GM18858 (cell line): ENCODE data around the gene MVK.

Source experiments
- ATAC-seq: cut with Tn5 transposase; IDR thresholded peaks from one replicate; pipeline ENCODE4 v1.9.1; 2021; ENCODE audit not compliant: unreplicated experiment

MVK gene

DNA sequence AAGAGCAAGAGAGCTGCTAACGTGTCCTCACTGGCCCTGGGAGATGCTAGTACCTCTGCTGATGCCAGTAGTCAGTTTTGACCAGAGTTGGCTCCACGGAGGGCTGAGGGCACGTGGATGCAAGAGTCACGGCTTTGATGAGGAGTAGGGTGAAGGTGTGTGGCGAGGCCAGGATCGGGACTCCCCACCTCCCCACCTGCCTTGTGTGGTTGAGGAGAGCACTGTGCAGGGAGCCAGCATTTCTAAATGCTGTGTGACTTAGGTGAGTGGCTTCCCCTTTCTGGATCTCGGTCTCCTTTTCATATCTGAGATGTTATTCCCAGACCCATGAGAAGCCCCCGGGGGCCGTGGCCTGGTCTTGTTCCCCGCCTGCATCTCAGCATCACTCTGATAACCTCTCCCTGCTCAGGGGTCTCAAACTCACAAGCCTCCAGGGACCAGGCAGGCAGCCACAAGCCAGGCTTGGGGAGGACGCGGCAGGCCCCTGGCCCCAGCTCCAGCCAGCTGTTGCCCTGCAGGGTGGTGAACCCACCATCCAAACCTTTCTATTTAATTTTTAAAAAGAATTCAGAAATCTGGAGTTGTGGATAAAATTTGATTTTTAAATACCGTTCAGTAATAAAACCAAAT is 32.1 kb downstream of the MVK start:
- no peak for ATAC-seq

DNA sequence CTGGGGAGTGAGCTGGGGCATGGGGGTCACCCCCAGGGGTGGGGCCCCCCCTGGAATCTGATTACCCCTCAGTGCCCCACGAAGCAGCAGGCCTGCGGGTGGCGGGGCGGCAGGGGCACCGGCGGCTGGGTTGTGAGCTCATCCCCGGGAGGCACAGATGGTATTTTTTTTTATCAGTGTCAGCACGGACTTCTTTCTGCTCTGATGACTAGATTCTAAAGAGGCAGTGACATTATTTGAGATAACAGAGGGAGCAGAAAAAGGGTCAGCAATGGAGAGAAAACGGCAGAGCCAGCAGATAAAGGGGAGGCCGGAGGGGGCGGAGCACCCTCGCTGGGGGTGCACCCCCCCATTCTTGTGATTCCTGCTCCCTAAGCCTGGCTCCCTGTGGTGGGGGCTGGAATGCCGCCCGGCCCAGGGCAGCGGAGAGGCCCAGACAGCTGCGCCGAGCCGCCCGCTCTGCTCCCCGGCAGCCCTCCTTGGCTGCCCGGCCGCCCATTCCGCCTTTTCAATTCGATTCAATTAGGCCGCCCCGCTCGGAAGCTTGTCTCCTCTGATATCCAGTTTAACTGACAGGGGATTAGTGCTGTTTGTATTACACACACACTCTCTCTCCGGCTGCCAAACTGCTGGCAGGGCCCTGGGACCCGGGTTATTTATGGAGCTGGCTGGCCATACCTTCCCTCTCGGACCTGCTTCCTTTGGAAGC is 32.9 kb downstream of the MVK start:
- no peak for ATAC-seq

DNA sequence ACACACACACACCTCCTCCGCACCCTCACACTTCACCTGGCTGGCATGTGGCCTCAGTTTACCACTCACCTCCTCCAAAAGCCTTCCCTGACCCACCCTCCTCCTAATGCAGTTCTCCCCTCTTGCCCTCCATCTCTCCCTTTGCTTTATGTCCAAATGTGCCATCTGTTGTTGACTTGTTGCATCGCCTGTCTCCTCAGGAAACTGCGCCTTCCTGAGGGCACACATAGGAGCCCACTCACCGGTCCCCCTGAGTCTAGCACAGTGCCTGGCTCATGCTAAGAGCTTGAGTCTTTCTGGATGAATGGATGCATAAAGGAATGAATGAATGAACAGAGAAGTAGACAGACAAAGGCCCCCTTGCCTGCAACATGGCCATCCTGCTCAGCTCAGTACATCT is 34.0 kb downstream of the MVK start:
- ATAC-seq: no peak

DNA sequence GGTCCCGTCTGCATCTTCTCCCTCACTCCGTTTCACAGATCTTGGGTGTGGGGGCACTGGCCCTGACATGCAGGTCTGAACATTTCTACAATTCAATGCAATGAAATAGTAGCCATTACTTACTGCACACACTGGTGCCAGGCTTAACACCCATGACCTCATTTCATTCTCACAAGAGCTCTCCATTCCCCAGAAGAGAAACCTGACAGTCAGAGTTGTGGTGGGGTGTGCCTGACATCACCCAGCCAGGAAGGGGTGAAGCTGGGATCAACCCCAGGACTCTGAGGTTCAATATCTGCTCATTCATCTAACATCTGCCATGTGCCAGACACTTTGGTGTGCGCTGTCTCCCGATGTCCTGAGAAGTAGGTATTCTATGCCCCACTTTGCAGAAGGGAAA is 34.7 kb downstream of the MVK start:
- ATAC-seq: no peak

DNA sequence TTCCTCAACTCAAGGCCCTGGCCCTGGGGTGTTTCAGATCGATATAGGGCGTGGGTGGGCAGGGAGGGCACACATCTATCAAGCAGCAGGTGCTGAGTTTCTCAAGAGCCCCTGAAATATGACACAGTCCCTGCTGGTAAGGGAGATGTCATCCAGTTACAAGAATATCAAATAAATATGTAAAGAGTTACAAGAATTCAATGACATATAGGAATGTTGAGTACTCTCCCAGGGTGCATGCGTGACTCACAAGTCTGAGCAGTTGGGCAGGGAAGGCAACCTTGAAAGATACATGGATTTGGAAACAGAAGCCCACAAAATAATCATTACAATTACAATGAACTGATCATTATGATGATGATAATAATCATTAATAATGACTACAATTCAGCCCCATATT is 35.2 kb downstream of the MVK start:
- ATAC-seq: no peak

DNA sequence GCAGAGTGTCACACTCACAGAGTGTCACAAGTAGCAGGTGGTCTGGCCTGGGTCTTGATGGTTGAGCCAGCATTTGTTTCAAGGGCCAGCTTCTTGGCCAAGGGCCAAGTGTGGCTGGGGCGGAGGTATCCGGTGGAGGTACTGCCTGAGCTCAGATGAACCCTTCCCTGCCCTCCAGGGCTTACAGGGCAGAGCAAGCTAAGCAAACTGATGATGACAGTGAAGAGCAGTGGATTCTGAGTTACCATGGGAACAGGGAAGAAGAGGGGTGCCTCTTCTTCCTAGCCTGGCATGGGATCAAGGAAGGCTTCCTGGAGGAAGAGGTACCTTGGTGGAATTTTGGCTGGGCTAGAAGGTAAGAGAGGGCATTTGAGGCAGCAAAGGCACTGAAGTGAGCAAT is 35.7 kb downstream of the MVK start:
- ATAC-seq: no peak

DNA sequence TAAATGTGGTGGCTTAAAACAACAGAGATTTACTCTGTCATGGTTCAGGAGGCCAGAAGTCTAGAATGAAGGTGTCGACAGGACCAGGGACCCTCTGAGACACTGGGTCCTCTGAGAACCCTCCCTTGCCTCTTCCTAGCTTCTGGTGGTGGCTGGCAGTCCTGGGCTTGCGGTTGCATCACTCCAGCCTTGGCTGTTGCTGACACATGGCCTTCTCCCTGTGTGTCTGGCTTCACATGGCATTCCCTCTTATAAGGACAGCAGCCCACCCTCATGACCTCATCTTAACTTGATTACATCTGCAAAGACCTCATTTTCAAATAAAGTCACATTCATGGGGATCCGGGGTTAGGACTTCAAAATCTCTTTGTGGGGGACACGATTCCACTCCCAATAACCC is 36.9 kb downstream of the MVK start:
- no peak for ATAC-seq

DNA sequence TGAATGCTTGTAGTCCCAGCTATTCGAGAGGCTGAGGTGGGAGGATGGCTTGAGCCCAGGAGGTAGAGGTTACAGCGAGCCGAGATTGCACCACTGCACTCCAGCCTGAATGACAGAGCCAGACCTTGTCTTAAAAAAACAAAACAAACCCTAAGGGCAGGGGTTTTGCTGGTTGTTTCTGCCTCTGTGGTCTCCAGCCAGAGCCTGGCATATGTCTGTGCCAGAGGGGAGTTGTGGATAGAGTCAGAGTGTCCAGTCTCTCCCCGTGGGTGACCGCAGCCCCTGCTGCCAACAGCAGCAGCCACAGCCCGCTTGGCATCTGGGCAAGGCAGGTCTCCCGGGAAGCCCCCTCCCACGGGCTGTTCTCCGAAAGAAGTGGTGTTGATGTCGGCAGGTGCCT is 37.6 kb downstream of the MVK start:
- ATAC-seq: no peak

DNA sequence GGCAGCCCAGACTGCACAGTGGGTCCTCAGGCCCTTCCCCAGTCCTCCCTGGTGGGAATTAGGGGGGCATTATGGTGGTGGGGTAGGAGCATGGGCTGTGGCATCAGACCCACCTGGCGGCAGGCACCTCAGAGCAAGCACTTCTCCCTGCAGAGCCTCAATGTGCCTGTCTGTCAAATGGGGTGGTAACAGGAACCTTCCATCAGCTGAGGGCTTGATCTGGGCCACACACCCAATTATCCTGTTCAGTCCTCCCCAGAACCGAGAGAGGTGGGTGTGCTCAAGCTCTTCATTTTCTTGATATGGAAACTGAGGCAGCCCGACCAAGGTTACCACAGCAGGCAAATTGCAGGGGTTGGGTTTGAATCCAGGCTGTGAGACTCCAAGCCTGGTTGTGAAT is 38.4 kb downstream of the MVK start:
- ATAC-seq: no peak

DNA sequence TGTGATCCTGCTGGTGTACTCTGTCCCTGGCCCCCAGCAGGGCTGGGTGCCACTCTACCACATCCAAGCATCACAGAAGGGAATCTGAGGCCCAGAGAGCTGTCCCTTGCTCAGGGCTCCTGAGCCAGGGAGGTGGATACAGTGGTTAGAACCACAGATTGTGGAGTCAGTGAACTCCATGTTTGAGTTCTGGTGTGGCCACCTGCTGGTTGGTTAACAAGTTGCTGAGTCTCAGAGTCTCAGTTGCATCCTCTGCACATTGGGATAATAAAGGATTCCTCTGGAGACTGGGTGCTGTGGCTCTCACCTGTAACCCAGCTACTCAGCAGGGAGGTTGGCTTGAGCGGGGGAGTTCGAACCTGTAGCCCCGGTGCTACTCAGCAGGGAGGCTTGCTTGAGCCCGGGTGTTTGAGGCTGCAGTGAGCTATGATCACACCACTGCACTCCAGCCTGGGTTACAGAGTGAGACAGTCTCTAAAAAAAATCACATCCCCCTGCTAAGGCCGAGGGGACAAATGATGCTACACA is 39.4 kb downstream of the MVK start:
- no peak for ATAC-seq

DNA sequence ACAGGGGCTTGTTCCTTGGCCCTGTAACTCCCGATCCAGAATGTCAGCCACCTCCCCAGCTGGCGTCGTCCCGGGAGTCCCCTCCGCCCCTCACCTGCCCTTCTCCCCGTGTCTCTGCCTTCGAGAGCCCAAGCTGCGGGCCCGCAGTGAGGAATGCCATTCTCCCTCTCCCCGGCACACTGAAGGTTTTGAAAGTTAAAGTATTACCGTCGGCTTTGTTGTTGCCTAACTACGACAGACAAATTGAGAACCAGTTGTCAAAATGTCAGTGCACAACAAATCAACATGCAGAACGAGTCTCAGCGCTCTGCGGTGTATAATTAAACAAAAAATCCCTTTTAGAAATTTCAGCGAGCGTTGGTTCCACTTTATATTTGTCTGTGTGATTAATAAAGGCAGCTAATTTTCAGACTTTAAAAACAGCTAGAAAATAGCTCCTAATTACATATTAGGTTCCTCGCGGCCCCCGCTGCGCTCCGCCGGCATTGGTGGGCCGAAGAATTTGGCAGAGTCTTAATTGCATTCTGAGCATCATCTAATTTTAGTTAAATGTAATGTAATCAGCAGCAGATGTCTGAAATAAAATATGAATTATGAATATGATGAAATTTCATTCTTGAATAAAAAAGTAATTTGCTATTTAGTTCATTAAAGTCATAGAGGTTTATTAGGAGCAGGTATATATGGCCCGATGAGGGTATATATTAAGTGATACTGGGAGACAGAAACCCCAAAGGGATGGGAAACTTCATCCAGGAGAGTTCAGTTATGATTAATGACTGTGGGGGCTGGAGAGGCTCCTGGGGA is 40.3 kb downstream of the MVK start:
- no peak for ATAC-seq

DNA sequence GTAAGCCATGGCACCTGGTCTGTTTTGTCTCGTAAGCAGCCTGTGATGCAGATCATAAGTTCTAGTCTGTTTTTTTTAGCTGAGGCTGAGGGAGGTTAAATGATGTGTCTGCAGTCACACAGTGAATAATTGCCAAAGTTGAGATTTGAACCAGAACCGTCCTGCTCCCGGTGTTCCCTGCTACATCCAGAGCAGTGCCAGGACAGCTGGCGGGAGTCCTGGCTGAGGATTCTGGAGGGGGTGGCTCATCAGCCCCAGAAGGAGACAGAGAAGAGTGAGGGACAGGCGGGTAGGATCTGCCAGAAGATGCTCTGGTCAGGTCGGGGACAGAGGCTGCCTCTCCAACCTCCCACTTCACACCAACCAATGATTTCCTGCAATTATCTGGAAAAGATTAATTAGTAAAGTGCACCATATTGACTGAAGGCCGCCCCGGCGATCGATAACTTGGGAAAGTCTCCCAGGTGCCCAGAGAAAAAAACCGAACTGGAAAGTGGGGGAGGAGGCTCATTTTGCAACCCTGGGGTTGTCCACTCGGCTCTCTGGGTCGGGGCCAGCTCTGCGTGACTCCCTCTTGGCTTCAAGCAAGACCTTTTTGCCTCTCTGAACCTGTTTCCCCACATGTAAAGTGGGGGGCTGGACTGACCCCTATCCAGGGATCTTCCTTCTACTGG is 42.1 kb downstream of the MVK start:
- no peak for ATAC-seq

DNA sequence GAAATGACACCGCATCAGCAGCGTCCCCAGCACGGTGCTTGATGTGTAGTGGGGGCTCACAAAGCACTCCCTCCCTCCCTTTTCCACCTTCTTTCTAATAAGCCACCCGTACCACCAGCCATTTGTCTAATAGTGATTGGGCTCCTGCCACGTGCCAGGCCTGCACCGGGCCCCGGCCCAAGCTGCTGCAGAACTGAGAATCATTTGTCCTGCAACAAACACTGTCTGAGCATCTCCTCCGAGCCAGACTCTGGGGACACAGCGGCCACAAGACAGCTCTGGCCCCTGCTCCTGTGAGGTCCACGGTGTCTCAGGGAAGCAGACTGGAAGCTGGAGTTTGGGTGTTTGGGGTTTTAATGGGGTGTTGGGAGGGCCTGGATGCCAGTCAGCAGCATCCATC is 43.9 kb downstream of the MVK start:
- no peak for ATAC-seq

DNA sequence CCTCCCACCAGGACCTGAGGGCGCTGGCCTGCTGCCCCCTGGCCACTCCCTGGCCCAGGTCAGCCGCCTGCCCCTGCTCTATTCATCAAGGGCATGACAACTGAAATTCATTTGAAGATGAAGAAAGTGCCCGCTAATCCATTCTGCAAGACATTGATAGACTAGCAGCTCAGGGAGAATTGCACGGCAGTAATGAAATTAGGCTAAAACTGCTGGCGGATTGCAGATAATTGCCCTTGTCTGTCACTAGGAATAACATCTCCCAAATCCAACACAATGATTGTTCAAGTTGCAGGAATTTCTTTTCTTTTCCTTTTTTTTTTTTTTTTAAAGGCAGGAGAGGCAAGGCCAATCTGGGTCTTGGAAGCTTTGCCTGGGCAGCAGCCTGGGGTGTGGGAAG is 44.5 kb downstream of the MVK start:
- no peak for ATAC-seq

DNA sequence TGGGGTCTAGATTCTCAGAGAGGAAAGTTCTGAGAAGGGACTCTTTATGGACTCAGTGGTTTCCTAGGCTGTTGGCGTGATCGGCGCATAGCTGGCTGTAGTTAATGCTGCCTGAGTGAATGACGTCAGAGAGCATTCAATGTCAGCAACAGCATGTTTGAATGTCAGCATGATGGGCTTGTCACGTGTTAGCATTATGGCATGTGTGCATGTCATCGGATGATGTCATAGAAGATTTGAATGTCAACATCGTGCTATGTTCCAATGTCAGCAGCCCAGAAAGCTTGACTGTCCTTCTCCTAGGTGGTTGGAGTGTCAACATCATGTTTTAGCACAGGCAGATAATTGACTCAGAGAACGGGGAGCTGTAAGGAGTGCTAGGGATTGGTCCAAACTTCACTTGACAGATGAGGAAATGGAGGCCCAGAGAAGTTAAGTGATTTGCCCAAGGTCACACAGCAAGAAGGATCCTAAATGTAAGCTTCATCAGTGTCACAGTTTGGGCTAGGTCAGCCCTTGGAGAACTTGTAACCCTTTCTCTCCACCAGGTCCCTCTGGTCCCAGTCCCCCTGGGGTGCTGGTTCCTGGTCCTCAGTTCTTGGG is 45.5 kb downstream of the MVK start:
- ATAC-seq: no peak

DNA sequence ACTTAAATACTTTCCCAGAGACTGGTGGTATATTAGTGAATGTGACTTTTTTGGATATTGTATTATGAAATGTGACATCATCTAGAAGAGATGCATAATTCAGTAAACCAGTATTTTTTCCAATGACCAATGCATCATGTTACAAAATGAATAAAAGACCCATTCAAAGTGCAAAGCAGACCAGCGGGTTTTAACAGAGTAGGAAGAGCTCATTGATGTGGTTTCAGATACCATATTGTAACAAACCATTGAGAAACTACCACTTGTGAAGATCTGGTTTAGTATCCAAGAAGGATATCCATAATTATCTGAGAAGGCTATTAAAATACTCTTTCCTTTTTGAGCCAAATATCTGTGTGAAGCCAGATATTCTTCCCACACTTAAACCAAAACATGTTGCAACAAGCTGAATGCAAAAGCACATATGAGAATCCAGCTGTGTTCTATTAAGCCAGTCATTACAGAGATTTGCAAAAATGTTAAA is 47.7 kb downstream of the MVK start:
- no peak for ATAC-seq

DNA sequence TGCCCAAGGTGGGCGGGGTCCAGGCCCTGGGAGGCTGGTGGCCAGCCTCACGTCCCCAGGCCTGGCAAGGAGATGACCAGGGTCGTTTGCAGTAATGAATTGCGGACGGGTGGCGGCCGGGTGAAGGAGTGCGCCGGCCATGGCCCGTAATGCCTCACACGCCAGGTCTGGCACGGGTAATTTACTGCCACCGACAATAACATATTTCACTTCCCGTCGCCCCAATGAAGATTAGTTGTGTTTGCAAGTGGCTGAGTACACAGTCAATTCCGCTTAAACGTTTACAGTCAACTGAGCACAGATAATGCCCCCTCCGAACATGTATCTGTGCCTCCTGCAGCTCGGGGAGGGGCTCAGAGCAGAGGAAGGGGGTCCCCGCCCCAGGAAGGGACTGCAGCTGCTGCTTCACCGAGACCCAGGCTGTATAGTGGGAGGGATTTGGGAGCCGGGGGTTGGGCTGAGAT is 48.3 kb downstream of the MVK start:
- no peak for ATAC-seq

DNA sequence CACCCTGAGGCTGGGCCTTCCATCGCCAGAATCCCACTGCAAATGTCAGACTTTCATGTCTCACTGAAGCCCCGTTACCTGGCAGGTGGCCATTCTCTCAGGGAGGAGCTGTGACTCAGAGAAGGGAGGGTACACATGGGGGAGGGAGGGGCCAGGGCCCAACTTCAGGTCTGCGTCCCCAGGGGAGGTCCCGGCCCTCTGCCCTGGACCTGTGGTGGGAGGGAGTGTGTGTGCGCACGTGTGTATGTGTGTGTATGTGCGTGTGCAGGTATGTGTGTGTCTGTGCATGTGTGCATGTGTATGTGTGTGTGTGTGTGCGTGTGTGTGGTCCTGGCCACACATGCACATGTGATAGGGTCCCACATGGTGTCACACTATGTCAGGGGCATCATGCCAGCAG is 50.9 kb downstream of the MVK start:
- ATAC-seq: no peak

DNA sequence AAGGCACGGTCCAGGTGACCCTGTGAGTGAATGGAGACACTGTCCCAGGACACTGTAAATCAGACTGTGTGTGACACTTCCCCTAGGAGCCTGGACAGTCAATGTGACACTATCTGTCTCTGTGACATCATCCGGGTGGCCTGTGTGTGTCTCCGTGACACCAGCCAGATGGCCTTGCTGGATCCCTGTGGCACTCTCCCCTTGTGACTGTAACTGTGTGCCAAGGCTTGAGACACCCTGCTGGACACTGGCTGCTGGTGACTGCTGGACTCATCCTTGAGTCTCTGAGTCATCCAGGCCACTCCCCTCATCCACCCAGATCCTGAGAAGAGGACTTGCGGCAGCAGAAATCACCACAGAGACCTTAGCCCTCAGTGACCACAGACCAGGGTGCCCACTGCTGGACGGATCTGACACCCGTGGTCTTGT is 51.6 kb downstream of the MVK start:
- ATAC-seq: no peak

DNA sequence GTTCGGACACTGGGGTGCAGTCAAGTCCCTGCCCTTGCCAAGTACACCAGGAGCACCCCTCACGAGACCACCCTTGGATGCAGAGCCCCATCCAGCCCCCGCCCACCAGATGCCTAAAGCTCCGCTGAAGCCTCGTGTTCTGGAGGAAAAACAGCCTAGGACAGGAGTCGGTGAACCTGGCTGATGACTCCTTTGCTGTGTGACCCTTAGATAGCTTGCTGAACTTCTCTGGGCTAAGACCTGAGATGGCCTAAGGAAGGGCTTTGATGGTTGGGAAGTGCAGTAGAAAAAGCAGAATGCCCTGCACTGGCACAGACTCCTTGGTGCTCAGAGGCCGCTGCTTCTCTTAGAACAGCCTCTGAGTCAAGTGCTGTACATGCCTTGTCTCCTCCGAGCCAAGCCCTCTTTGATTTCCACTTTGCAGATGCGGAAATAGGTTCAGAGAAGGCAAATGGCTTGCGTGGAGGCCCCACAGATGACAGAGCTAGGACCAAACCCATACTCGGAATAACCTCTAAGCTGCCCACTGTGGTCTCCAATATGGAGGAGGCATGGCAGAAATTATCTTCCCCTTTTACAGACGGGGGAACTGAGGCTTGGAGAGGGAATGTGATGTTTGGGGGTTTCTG is 52.3 kb downstream of the MVK start:
- no peak for ATAC-seq
